HEK293T (cell line): ENCODE data around the gene XRN1.

Experiments used
- BHLHE40 ChIP-seq: fragments of 450-650 bp; IDR thresholded peaks from 2 replicates; pipeline ENCODE4 v1.6.1; 2016; ENCODE audit warnings: mild to moderate bottlenecking, moderate library complexity, borderline replicate concordance
- FOXK2 ChIP-seq: fragments of 450-650 bp; IDR thresholded peaks from 2 replicates; pipeline ENCODE4 v1.6.1; 2016; ENCODE audit warnings: mild to moderate bottlenecking
- FOXM1 ChIP-seq: fragments of 450-650 bp; IDR thresholded peaks from 2 replicates; pipeline ENCODE4 v1.6.1; 2017; ENCODE audit warnings: mild to moderate bottlenecking, borderline replicate concordance
- HDGF ChIP-seq: fragments of 450-650 bp; IDR thresholded peaks from 2 replicates; pipeline ENCODE4 v1.6.1; 2017; ENCODE audit warnings: antibody characterized with exemption, borderline replicate concordance
- L3MBTL2 ChIP-seq: fragments of 450-650 bp; conservative IDR thresholded peaks from 2 replicates; pipeline ENCODE4 v1.6.1; 2016; ENCODE audit warnings: mild to moderate bottlenecking
- SP1 ChIP-seq: fragments of 450-650 bp; IDR thresholded peaks from 2 replicates; pipeline ENCODE4 v1.6.1; 2017
- SUZ12 ChIP-seq: fragments of 450-650 bp; IDR thresholded peaks from 2 replicates; pipeline ENCODE4 v1.6.1; 2016; ENCODE audit warnings: mild to moderate bottlenecking
- TARDBP ChIP-seq: fragments of 450-650 bp; IDR thresholded peaks from 2 replicates; pipeline ENCODE4 v1.6.1; 2016
- ZNF384 ChIP-seq: fragments of 450-650 bp; IDR thresholded peaks from 2 replicates; pipeline ENCODE4 v1.6.1; 2016

DNA sequence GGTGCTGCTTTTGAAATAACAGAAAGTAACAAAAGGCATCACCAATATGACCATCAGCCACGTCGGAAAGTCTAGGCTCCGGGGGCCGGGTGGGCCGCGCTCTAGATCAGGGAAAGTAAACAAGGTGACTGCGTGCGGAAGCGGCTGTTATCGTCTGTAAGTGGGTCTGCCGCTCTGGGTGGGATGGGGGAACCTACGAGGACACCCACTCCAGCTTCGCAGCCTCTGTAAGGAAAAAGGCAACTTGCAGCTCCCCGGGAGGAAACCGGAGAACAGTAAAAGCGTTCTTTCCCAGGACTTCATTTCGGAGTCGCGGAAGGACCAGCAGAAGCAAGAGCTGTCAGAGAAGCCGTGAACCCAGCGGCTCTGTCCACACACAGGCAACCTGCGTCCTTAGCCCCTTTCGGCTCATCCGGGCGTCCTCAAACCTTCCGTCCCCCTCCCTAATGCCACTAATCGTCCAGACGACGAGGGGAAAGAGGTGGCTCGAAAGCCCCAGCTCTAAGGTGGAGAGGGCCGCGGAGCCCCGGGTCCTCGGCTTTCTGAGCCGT lies 461 bp downstream of the XRN1 start:
- TF ChIP-seq TARDBP (no peak), SP1 (no peak), FOXK2 (peak; percentile 70; the same call in 1 of the 2 replicates), SUZ12 (no peak), FOXM1 (no peak), HDGF (no peak), ZNF384 (no peak), L3MBTL2 (no peak), BHLHE40 (no peak)
